ENCODE data around the gene IFI27. TPM values are rescaled to one million over a fixed set of nuclear protein-coding genes. Genes with fewer than 3 reads are reported as not detected.
"Not testable (repeated sequence)": the region's sequence is repeated elsewhere in the genome, so short reads cannot be mapped to it uniquely, and the experiment has no call there.

IFI27 gene
- total RNA-seq, 1 experiment from 2014 or later, result 0.55 TPM

GRCh38 chr14:94143239-94143638 lies 32.7 kb downstream of the IFI27 start:
- Histone ChIP-seq H3K36me3 (no peaks in the 10 kb centered on the region), H3K4me1 (peaks cover 10% of the 10 kb centered on the region), H3K9me3 (replicated peaks) (no peaks in the 10 kb centered on the region), H3K27me3 (peaks cover 6% of the 10 kb centered on the region; the same call in 1 of the 2 replicates), H3K27ac (no peak overlapping the region), H3K4me3 (no peak overlapping the region)
- DNase-seq, result peak in 1 of 2 experiments; percentile 27

- Histone ChIP-seq H3K27me3 (peaks cover under 1% of the 10 kb centered on the region; the same call in 1 of the 2 replicates), H3K4me3 (no peak overlapping the region), H3K9me3 (replicated peaks) (no peaks in the 10 kb centered on the region), H3K4me1 (peaks cover 10% of the 10 kb centered on the region), H3K36me3 (no peaks in the 10 kb centered on the region), H3K27ac (no peak overlapping the region)
- no peak for DNase-seq
Observed at GRCh38 chr14:94143711-94144110, 33.2 kb downstream of the IFI27 start.

- Histone ChIP-seq H3K4me1 (peaks cover 10% of the 10 kb centered on the region), H3K27me3 (no peaks in the 10 kb centered on the region), H3K4me3 (no peak overlapping the region), H3K27ac (peak overlapping the region; percentile 34; the same call in 1 of the 2 replicates), H3K9me3 (replicated peaks) (no peaks in the 10 kb centered on the region), H3K36me3 (no peaks in the 10 kb centered on the region)
- peak; percentile 24 to 64 for DNase-seq
Observed at GRCh38 chr14:94144765-94145164, 34.2 kb downstream of the IFI27 start.

- DNase-seq, result peak; percentile 45 to 64
- no peak overlapping the region for H3K4me3 ChIP-seq
- H3K27ac ChIP-seq, result no peak overlapping the region
- H3K9me3 ChIP-seq (replicated peaks), result no peaks in the 10 kb centered on the region
- H3K36me3 ChIP-seq, result no peaks in the 10 kb centered on the region
- peaks cover 10% of the 10 kb centered on the region for H3K4me1 ChIP-seq
- H3K27me3 ChIP-seq, result no peaks in the 10 kb centered on the region
Observed at GRCh38 chr14:94145902-94146527, 35.5 kb downstream of the IFI27 start.

- Histone ChIP-seq H3K4me3 (no peak overlapping the region), H3K4me1 (no peaks in the 10 kb centered on the region), H3K36me3 (no peaks in the 10 kb centered on the region), H3K27ac (no peak overlapping the region), H3K9me3 (replicated peaks) (no peaks in the 10 kb centered on the region), H3K27me3 (no peaks in the 10 kb centered on the region)
- no peak for DNase-seq
Observed at GRCh38 chr14:94152676-94153075, 42.1 kb downstream of the IFI27 start.

- H3K27ac ChIP-seq, result no peak overlapping the region
- H3K4me1 ChIP-seq, result no peaks in the 10 kb centered on the region
- H3K27me3 ChIP-seq, result no peaks in the 10 kb centered on the region
- no peak for DNase-seq
- no peaks in the 10 kb centered on the region for H3K36me3 ChIP-seq
- H3K4me3 ChIP-seq, result no peak overlapping the region
- no peaks in the 10 kb centered on the region for H3K9me3 ChIP-seq (replicated peaks)
Observed at GRCh38 chr14:94153750-94154342, 43.3 kb downstream of the IFI27 start.

GRCh38 chr14:94156143-94156542 lies 45.6 kb downstream of the IFI27 start:
- not testable (repeated sequence) for DNase-seq; H3K27me3 ChIP-seq; H3K4me1 ChIP-seq; H3K4me3 ChIP-seq; H3K36me3 ChIP-seq; H3K9me3 ChIP-seq (replicated peaks); H3K27ac ChIP-seq

GRCh38 chr14:94157197-94157596 lies 46.7 kb downstream of the IFI27 start:
- no peaks in the 10 kb centered on the region for H3K9me3 ChIP-seq (replicated peaks)

GRCh38 chr14:94158239-94158883 lies 47.8 kb downstream of the IFI27 start:
- Histone ChIP-seq H3K4me1 (no peaks in the 10 kb centered on the region), H3K27me3 (no peaks in the 10 kb centered on the region), H3K36me3 (no peaks in the 10 kb centered on the region), H3K9me3 (replicated peaks) (no peaks in the 10 kb centered on the region), H3K4me3 (no peak overlapping the region), H3K27ac (no peak overlapping the region)
- no peak for DNase-seq

More at GRCh38 chr14:94157197-94157596, 46.7 kb downstream of the IFI27 start:
- H3K36me3 ChIP-seq, result no peaks in the 10 kb centered on the region
- no peaks in the 10 kb centered on the region for H3K4me1 ChIP-seq
- DNase-seq, result no peak
- H3K27me3 ChIP-seq, result no peaks in the 10 kb centered on the region
- H3K4me3 ChIP-seq, result no peak overlapping the region
- no peak overlapping the region for H3K27ac ChIP-seq

- Histone ChIP-seq H3K4me1 (peaks cover 15% of the 10 kb centered on the region), H3K9me3 (replicated peaks) (no peaks in the 10 kb centered on the region), H3K36me3 (no peaks in the 10 kb centered on the region), H3K27me3 (no peaks in the 10 kb centered on the region), H3K4me3 (no peak overlapping the region), H3K27ac (no peak overlapping the region)
- no peak for DNase-seq
Observed at GRCh38 chr14:94161058-94161457, 50.5 kb downstream of the IFI27 start.

- peaks cover 15% of the 10 kb centered on the region for H3K4me1 ChIP-seq
- no peak for DNase-seq
Observed at GRCh38 chr14:94161981-94162380, 51.4 kb downstream of the IFI27 start.

GRCh38 chr14:94162466-94162865 lies 51.9 kb downstream of the IFI27 start:
- peaks cover 15% of the 10 kb centered on the region for H3K4me1 ChIP-seq
- H3K9me3 ChIP-seq (replicated peaks), result no peaks in the 10 kb centered on the region
- H3K27ac ChIP-seq, result no peak overlapping the region
- H3K4me3 ChIP-seq, result no peak overlapping the region
- no peaks in the 10 kb centered on the region for H3K36me3 ChIP-seq
- no peak for DNase-seq
- no peaks in the 10 kb centered on the region for H3K27me3 ChIP-seq

More at GRCh38 chr14:94161981-94162380, 51.4 kb downstream of the IFI27 start:
- no peaks in the 10 kb centered on the region for H3K36me3 ChIP-seq
- H3K27ac ChIP-seq, result no peak overlapping the region
- H3K4me3 ChIP-seq, result no peak overlapping the region
- H3K27me3 ChIP-seq, result no peaks in the 10 kb centered on the region
- no peaks in the 10 kb centered on the region for H3K9me3 ChIP-seq (replicated peaks)

- no peaks in the 10 kb centered on the region for H3K9me3 ChIP-seq (replicated peaks)
Observed at GRCh38 chr14:94163796-94164195, 53.3 kb downstream of the IFI27 start.

GRCh38 chr14:94164685-94165431 lies 54.3 kb downstream of the IFI27 start:
- H3K27ac ChIP-seq, result peak overlapping the region; percentile 18; the same call in 1 of the 2 replicates
- no peaks in the 10 kb centered on the region for H3K9me3 ChIP-seq (replicated peaks)
- H3K36me3 ChIP-seq, result no peaks in the 10 kb centered on the region
- no peaks in the 10 kb centered on the region for H3K27me3 ChIP-seq
- DNase-seq, result peak; percentile 79 to 86
- H3K4me1 ChIP-seq, result peaks cover 15% of the 10 kb centered on the region
- H3K4me3 ChIP-seq, result peak overlapping the region; percentile 52

More at GRCh38 chr14:94163796-94164195, 53.3 kb downstream of the IFI27 start:
- Histone ChIP-seq H3K27ac (no peak overlapping the region), H3K4me1 (peaks cover 15% of the 10 kb centered on the region), H3K36me3 (no peaks in the 10 kb centered on the region), H3K27me3 (no peaks in the 10 kb centered on the region), H3K4me3 (no peak overlapping the region)
- peak in 1 of 2 experiments; percentile 18 for DNase-seq

GRCh38 chr14:94165744-94166143 lies 55.2 kb downstream of the IFI27 start:
- DNase-seq, result no peak
- H3K4me3 ChIP-seq, result no peak overlapping the region; the same call in 1 of the 2 replicates
- H3K27me3 ChIP-seq, result no peaks in the 10 kb centered on the region
- H3K4me1 ChIP-seq, result peaks cover 15% of the 10 kb centered on the region
- no peak overlapping the region for H3K27ac ChIP-seq
- H3K9me3 ChIP-seq (replicated peaks), result no peaks in the 10 kb centered on the region
- H3K36me3 ChIP-seq, result no peaks in the 10 kb centered on the region

Measured in SJCRH30 (cell line).